H1 (cell line): Measurements from ENCODE around the gene JAKMIP2. TPM values are rescaled to one million over a fixed set of nuclear protein-coding genes. Genes with fewer than 3 reads are reported as not detected.

ENCODE experiments used
- BACH1 ChIP-seq: IDR thresholded peaks from 2 replicates; pipeline ENCODE4 v1.6.1; 2012; ENCODE audit warnings: low read length, improper control_type of control experiment
- BRCA1 ChIP-seq: IDR thresholded peaks from 2 replicates; pipeline ENCODE4 v1.6.1; 2012; ENCODE audit warnings: low read depth, low read length, improper control_type of control experiment
- GABPA ChIP-seq: IDR thresholded peaks from 2 replicates; pipeline ENCODE4 v1.6.1; 2011; ENCODE audit warnings: mild to moderate bottlenecking, low read length, moderate library complexity, borderline replicate concordance; ENCODE audit not compliant: insufficient read depth
- JUN ChIP-seq: IDR thresholded peaks from 2 replicates; pipeline ENCODE4 v1.6.1; 2011; ENCODE audit warnings: low read depth, mild to moderate bottlenecking, improper control_type of control experiment, low read length
- RFX5 ChIP-seq: IDR thresholded peaks from 2 replicates; pipeline ENCODE4 v1.6.1; 2011; ENCODE audit warnings: low read depth, low read length, improper control_type of control experiment, borderline replicate concordance
- RXRA ChIP-seq: IDR thresholded peaks from 2 replicates; pipeline ENCODE4 v1.6.1; 2011; ENCODE audit warnings: low read depth, mild to moderate bottlenecking, low read length, moderate library complexity; ENCODE audit not compliant: insufficient read depth
- polyA plus RNA-seq, 7 experiments: library from polyadenylated mRNA; depleted of rRNA in 3 of 7; stranded (reverse) in 5 of 7; unstranded in 2 of 7; fragments of >200 nt in 5 of 7; fragments of 200-250 nt in 2 of 7; gene quantifications; 1 replicate in 5 of 7; 2 replicates in 1 of 7; 4 replicates in 1 of 7; pipeline versions ENCODE4 v1.2.1 to v1.2.3, GENCODE V29; 2011 to 2013; ENCODE audit warnings: missing spikeins in 2 of 7, mixed read lengths in 2 of 7
- total RNA-seq: library from RNA; stranded (reverse); fragmentation: NEBNext Ultra II Directional; extraction: Animal tissue kit (Norgen Biotek cat#: 25700); gene quantifications from 2 replicates; pipeline ENCODE4 v1.2.1, GENCODE V29; 2021
- TF ChIP-seq, protein P1 (sequence below): fragments of 300-600 bp; sonication (generic); IDR thresholded peaks from 2 replicates; pipeline ENCODE4 v1.7.1; 2012; ENCODE audit warnings: low read length, moderate library complexity, mild to moderate bottlenecking, inconsistent platforms; ENCODE audit not compliant: insufficient replicate concordance
- TF ChIP-seq, protein P2 (sequence below), 3 experiments: IDR thresholded peaks; 1 replicate in 2 of 3; 2 replicates in 1 of 3; pipeline versions ENCODE4 v1.5.1 to v1.6.1; 2011; ENCODE audit warnings: low read length in 3 of 3, mild to moderate bottlenecking in 3 of 3, inconsistent platforms in 2 of 3, low read depth in 1 of 3, moderate library complexity in 1 of 3; ENCODE audit not compliant: insufficient read depth in 1 of 3; ENCODE audit errors: control extremely low read depth in 1 of 3

The JAKMIP2 gene
- total and polyA plus RNA-seq, 2 of the 8 experiments (the other 6 are each of a cell fraction or from before 2014, with no cell fraction given), result 2.4 to 13.6 TPM

DNA sequence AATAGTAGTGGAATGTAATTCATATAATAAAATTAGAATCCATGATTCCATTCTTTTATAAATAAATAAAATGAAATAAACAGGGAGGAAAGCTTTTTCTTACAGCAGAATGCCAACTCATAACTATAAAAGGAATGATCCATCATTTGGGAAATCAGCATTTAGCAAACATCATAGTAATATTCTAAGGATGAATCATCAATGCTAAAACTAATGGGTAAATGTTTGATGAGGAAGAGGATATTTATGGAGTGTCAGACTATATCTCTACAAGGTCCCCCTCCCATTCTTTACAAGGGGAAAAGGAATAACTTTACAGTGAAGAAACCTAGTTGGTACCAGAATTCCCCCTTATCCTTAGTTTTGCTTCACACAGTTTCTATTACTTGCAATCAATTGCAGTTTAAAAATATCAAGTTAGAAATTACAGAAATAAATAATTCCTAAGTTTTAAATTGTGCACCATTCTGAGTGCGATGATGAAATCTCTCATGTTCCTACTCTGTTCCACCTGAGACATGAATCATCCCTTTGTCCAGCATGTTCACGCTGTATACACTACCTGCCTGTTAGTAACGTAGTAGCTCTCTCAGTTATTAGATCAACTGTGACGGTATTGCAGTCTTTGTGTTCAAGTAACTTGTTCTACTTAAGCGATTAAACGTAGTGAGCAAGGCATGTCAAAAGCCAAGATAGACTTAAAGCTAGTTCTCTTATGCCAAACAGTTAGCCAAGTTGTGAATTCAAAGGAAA lies 14.2 kb upstream of the JAKMIP2 start (continued):
- TF ChIP-seq, protein P1, sequence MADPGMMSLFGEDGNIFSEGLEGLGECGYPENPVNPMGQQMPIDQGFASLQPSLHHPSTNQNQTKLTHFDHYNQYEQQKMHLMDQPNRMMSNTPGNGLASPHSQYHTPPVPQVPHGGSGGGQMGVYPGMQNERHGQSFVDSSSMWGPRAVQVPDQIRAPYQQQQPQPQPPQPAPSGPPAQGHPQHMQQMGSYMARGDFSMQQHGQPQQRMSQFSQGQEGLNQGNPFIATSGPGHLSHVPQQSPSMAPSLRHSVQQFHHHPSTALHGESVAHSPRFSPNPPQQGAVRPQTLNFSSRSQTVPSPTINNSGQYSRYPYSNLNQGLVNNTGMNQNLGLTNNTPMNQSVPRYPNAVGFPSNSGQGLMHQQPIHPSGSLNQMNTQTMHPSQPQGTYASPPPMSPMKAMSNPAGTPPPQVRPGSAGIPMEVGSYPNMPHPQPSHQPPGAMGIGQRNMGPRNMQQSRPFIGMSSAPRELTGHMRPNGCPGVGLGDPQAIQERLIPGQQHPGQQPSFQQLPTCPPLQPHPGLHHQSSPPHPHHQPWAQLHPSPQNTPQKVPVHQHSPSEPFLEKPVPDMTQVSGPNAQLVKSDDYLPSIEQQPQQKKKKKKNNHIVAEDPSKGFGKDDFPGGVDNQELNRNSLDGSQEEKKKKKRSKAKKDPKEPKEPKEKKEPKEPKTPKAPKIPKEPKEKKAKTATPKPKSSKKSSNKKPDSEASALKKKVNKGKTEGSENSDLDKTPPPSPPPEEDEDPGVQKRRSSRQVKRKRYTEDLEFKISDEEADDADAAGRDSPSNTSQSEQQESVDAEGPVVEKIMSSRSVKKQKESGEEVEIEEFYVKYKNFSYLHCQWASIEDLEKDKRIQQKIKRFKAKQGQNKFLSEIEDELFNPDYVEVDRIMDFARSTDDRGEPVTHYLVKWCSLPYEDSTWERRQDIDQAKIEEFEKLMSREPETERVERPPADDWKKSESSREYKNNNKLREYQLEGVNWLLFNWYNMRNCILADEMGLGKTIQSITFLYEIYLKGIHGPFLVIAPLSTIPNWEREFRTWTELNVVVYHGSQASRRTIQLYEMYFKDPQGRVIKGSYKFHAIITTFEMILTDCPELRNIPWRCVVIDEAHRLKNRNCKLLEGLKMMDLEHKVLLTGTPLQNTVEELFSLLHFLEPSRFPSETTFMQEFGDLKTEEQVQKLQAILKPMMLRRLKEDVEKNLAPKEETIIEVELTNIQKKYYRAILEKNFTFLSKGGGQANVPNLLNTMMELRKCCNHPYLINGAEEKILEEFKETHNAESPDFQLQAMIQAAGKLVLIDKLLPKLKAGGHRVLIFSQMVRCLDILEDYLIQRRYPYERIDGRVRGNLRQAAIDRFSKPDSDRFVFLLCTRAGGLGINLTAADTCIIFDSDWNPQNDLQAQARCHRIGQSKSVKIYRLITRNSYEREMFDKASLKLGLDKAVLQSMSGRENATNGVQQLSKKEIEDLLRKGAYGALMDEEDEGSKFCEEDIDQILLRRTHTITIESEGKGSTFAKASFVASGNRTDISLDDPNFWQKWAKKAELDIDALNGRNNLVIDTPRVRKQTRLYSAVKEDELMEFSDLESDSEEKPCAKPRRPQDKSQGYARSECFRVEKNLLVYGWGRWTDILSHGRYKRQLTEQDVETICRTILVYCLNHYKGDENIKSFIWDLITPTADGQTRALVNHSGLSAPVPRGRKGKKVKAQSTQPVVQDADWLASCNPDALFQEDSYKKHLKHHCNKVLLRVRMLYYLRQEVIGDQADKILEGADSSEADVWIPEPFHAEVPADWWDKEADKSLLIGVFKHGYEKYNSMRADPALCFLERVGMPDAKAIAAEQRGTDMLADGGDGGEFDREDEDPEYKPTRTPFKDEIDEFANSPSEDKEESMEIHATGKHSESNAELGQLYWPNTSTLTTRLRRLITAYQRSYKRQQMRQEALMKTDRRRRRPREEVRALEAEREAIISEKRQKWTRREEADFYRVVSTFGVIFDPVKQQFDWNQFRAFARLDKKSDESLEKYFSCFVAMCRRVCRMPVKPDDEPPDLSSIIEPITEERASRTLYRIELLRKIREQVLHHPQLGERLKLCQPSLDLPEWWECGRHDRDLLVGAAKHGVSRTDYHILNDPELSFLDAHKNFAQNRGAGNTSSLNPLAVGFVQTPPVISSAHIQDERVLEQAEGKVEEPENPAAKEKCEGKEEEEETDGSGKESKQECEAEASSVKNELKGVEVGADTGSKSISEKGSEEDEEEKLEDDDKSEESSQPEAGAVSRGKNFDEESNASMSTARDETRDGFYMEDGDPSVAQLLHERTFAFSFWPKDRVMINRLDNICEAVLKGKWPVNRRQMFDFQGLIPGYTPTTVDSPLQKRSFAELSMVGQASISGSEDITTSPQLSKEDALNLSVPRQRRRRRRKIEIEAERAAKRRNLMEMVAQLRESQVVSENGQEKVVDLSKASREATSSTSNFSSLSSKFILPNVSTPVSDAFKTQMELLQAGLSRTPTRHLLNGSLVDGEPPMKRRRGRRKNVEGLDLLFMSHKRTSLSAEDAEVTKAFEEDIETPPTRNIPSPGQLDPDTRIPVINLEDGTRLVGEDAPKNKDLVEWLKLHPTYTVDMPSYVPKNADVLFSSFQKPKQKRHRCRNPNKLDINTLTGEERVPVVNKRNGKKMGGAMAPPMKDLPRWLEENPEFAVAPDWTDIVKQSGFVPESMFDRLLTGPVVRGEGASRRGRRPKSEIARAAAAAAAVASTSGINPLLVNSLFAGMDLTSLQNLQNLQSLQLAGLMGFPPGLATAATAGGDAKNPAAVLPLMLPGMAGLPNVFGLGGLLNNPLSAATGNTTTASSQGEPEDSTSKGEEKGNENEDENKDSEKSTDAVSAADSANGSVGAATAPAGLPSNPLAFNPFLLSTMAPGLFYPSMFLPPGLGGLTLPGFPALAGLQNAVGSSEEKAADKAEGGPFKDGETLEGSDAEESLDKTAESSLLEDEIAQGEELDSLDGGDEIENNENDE, result no peak
- TF ChIP-seq, protein P2, sequence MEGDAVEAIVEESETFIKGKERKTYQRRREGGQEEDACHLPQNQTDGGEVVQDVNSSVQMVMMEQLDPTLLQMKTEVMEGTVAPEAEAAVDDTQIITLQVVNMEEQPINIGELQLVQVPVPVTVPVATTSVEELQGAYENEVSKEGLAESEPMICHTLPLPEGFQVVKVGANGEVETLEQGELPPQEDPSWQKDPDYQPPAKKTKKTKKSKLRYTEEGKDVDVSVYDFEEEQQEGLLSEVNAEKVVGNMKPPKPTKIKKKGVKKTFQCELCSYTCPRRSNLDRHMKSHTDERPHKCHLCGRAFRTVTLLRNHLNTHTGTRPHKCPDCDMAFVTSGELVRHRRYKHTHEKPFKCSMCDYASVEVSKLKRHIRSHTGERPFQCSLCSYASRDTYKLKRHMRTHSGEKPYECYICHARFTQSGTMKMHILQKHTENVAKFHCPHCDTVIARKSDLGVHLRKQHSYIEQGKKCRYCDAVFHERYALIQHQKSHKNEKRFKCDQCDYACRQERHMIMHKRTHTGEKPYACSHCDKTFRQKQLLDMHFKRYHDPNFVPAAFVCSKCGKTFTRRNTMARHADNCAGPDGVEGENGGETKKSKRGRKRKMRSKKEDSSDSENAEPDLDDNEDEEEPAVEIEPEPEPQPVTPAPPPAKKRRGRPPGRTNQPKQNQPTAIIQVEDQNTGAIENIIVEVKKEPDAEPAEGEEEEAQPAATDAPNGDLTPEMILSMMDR (IDR thresholded peaks at IDR 0.05; ENCODE audit: control extremely low read depth in 1 of 3, insufficient read depth in 1 of 3, low read depth in 1 of 3, low read length in 3 of 3), result no peak
- TF ChIP-seq BACH1, result no peak
- no peak for TF ChIP-seq JUN
- TF ChIP-seq RFX5, result no peak
- no peak for TF ChIP-seq GABPA
- TF ChIP-seq RXRA, result no peak
- no peak for TF ChIP-seq BRCA1
